ENCODE measurements around the gene TMEM134.

Gene TMEM134

GRCh38 chr11:67502328-67502979, 33.4 kb upstream of the TMEM134 start:
- DNase-seq = no peak
- intact Hi-C loops (cut with DNase I) = no loop called here

GRCh38 chr11:67501854-67502253, 32.8 kb upstream of the TMEM134 start:
- intact Hi-C loops (cut with DNase I) = no loop called here
- no peak for DNase-seq

- no peak for DNase-seq
- intact Hi-C loops (cut with DNase I) = no loop called here
Observed at GRCh38 chr11:67500831-67501715, 32.0 kb upstream of the TMEM134 start.

GRCh38 chr11:67500484-67500821, 31.4 kb upstream of the TMEM134 start:
- no peak for DNase-seq
- intact Hi-C loops (cut with DNase I) = no loop called here

GRCh38 chr11:67499808-67500483, 30.9 kb upstream of the TMEM134 start:
- DNase-seq = no peak
- intact Hi-C loops (cut with DNase I) = no loop called here

GRCh38 chr11:67498544-67498972, 29.5 kb upstream of the TMEM134 start:
- intact Hi-C loops (cut with DNase I) = no loop called here
- no peak for DNase-seq

GRCh38 chr11:67497656-67498291, 28.7 kb upstream of the TMEM134 start:
- intact Hi-C loops (cut with DNase I) = no loop called here
- no peak for DNase-seq

GRCh38 chr11:67496113-67496512, 27.1 kb upstream of the TMEM134 start:
- intact Hi-C loops (cut with DNase I) = no loop called here
- no peak for DNase-seq

GRCh38 chr11:67495234-67496005, 26.4 kb upstream of the TMEM134 start:
- intact Hi-C loops (cut with DNase I) = no loop called here
- no peak for DNase-seq

GRCh38 chr11:67494371-67495233, 25.6 kb upstream of the TMEM134 start:
- DNase-seq = no peak
- intact Hi-C loops (cut with DNase I) = no loop called here

GRCh38 chr11:67493548-67494370, 24.7 kb upstream of the TMEM134 start:
- DNase-seq = no peak
- intact Hi-C loops (cut with DNase I) = no loop called here

GRCh38 chr11:67492801-67493547, 23.9 kb upstream of the TMEM134 start:
- no peak for DNase-seq
- intact Hi-C loops (cut with DNase I) = no loop called here

- no peak for DNase-seq
Observed at GRCh38 chr11:67492069-67492727, 23.1 kb upstream of the TMEM134 start.

GRCh38 chr11:67491276-67492068, 22.4 kb upstream of the TMEM134 start:
- DNase-seq = no peak
- intact Hi-C loops (cut with DNase I) = no loop called here

More at GRCh38 chr11:67492069-67492727, 23.1 kb upstream of the TMEM134 start:
- intact Hi-C loops (cut with DNase I) = no loop called here

- DNase-seq = no peak
- intact Hi-C loops (cut with DNase I) = no loop called here
Observed at GRCh38 chr11:67490727-67491065, 21.6 kb upstream of the TMEM134 start.

Data from head of caudate nucleus (tissue), 42 donors.